Endothelial cell of umbilical vein (primary cell): ENCODE measurements around the gene CR2. TPM values are rescaled to one million over a fixed set of nuclear protein-coding genes. Genes with fewer than 3 reads are reported as not detected.

Experiments
- BruUV-seq: library from RNA; stranded (reverse); fragments of 400-500 nt; replicated peaks from 2 replicates; lab custom pipeline; 2021; lab: Mats Ljungman, UMichigan
- CTCF ChIA-PET: fragments of 300-600, 350-600 bp; sonication (Branson Sonifier 250); formaldehyde crosslinking; loops from one replicate; lab custom pipeline; 2021; ENCODE audit warnings: antibody characterized with exemption, inconsistent platforms; lab: Charles Lee
- POLR2A ChIA-PET: fragments of 300-600, 350-600 bp; sonication (Branson Sonifier 250); formaldehyde crosslinking; loops from one replicate; lab custom pipeline; 2021; ENCODE audit warnings: antibody characterized with exemption, inconsistent platforms; lab: Charles Lee
- DNase-seq: peaks from one replicate; pipeline ENCODE4 v3.0.0-alpha.2; 2011; ENCODE audit warnings: low read depth, low spot score
- FAIRE-seq: peaks from 2 replicates; lab custom pipeline; 2011; peaks lifted over from hg19 to GRCh38; lab: Jason Lieb, UNC
- H2AFZ ChIP-seq: 2 replicates; pipeline ENCODE4 v1.6.0; 2012; ENCODE audit warnings: low read depth, low read length, control low read depth, inconsistent platforms
- H3K27ac ChIP-seq: 2 replicates; pipeline ENCODE4 v1.5.1; 2011; ENCODE audit warnings: low read depth, mild to moderate bottlenecking, control low read depth, low read length, moderate library complexity; ENCODE audit not compliant: insufficient read depth
- H3K27me3 ChIP-seq, 2 experiments: 2 replicates each; pipeline versions ENCODE4 v1.6.0 to v1.6.1; 2011; ENCODE audit warnings: low read length in 2 of 2, mixed read lengths in 1 of 2; ENCODE audit not compliant: control insufficient read depth in 2 of 2, insufficient read depth in 2 of 2
- H3K36me3 ChIP-seq, 2 experiments: 2 replicates in 1 of 2; 3 replicates in 1 of 2; pipeline ENCODE4 v1.5.1; 2011; ENCODE audit warnings: low read length in 2 of 2, mild to moderate bottlenecking in 1 of 2, moderate library complexity in 1 of 2; ENCODE audit not compliant: control insufficient read depth in 2 of 2, insufficient read depth in 2 of 2; ENCODE audit errors: extremely low read depth in 1 of 2
- H3K4me1 ChIP-seq: 3 replicates; pipeline ENCODE4 v1.5.1; 2011; ENCODE audit warnings: mild to moderate bottlenecking, low read length; ENCODE audit not compliant: control insufficient read depth, insufficient read depth; ENCODE audit errors: extremely low read depth
- H3K4me2 ChIP-seq: 2 replicates; pipeline ENCODE4 v1.6.1; 2011; ENCODE audit warnings: low read length, control low read depth, mixed read lengths; ENCODE audit not compliant: insufficient read depth
- H3K4me3 ChIP-seq, 3 experiments: fragments of 200-600 bp in 1 of 3; sonication (generic), shearing (Covaris generic) in 1 of 3; replicated peaks in 1 of 3; 2 replicates each; pipeline ENCODE4 v1.5.1; 2011 to 2016; ENCODE audit warnings: control low read depth in 3 of 3, low read length in 3 of 3, mild to moderate bottlenecking in 2 of 3, inconsistent platforms in 1 of 3, low read depth in 1 of 3, moderate library complexity in 1 of 3; ENCODE audit not compliant: insufficient read depth in 1 of 3
- H3K79me2 ChIP-seq: 2 replicates; pipeline ENCODE4 v1.6.0; 2012; ENCODE audit warnings: low read length, inconsistent platforms; ENCODE audit not compliant: control insufficient read depth, insufficient read depth
- H3K9ac ChIP-seq: replicated peaks from 2 replicates; pipeline ENCODE3; 2011; ENCODE audit warnings: low read length, control low read depth; ENCODE audit not compliant: insufficient read depth; ENCODE audit errors: extremely low read depth
- H3K9me1 ChIP-seq: replicated peaks from 3 replicates; pipeline ENCODE4 v1.6.0; 2011; ENCODE audit warnings: mild to moderate bottlenecking, low read length; ENCODE audit not compliant: control insufficient read depth, insufficient read depth; ENCODE audit errors: extremely low read depth
- H3K9me3 ChIP-seq: replicated peaks from 2 replicates; pipeline ENCODE4 v1.5.1; 2012; ENCODE audit warnings: low read length, inconsistent platforms; ENCODE audit not compliant: control insufficient read depth, insufficient read depth
- H4K20me1 ChIP-seq: replicated peaks from 2 replicates; pipeline ENCODE3; 2011; ENCODE audit warnings: mild to moderate bottlenecking, low read length; ENCODE audit not compliant: control insufficient read depth, insufficient read depth; ENCODE audit errors: extremely low read depth
- CTCF ChIP-seq, 2 donors: IDR thresholded peaks; 1 replicate in 1 of 2; 2 replicates in 1 of 2; pipeline ENCODE4 v1.5.1; 2011; ENCODE audit warnings: low read length in 2 of 2, mild to moderate bottlenecking in 2 of 2, moderate library complexity in 2 of 2, control low read depth in 1 of 2, inconsistent platforms in 1 of 2, low read depth in 1 of 2; ENCODE audit not compliant: insufficient read depth in 1 of 2; ENCODE audit errors: extremely low read depth in 1 of 2
- EZH2 ChIP-seq: IDR thresholded peaks from 2 replicates; pipeline ENCODE4 v1.6.1; 2012; ENCODE audit warnings: borderline replicate concordance, low read depth, mild to moderate bottlenecking, moderate library complexity, low read length, inconsistent platforms; ENCODE audit not compliant: severe bottlenecking
- FOS ChIP-seq: IDR thresholded peaks from 2 replicates; pipeline ENCODE4 v1.6.1; 2011; ENCODE audit warnings: mild to moderate bottlenecking, low read length, moderate library complexity, borderline replicate concordance; ENCODE audit not compliant: insufficient read depth
- GATA2 ChIP-seq: IDR thresholded peaks from 2 replicates; pipeline ENCODE4 v1.7.0; 2011; ENCODE audit warnings: low read depth, mild to moderate bottlenecking, moderate library complexity, mixed read lengths, low read length; ENCODE audit not compliant: insufficient read length, insufficient read depth
- JUN ChIP-seq: IDR thresholded peaks from 2 replicates; pipeline ENCODE4 v1.6.1; 2011; ENCODE audit warnings: borderline replicate concordance, low read depth; ENCODE audit not compliant: insufficient read length, insufficient read depth
- MAX ChIP-seq: IDR thresholded peaks from 2 replicates; pipeline ENCODE4 v1.6.1; 2011; ENCODE audit not compliant: insufficient read depth, insufficient read length
- MYC ChIP-seq: IDR thresholded peaks from one replicate; pipeline ENCODE4 v1.6.1; 2011; ENCODE audit warnings: mild to moderate bottlenecking, low read depth, low read length
- POLR2A ChIP-seq: IDR thresholded peaks from 2 replicates; pipeline ENCODE4 v1.6.1; 2012; ENCODE audit warnings: low read depth, mild to moderate bottlenecking, control low read depth, low read length
- POLR2AphosphoS5 ChIP-seq: IDR thresholded peaks from 2 replicates; pipeline ENCODE4 v1.6.1; 2012; ENCODE audit warnings: low read depth, mild to moderate bottlenecking, control low read depth, low read length, moderate library complexity; ENCODE audit not compliant: insufficient read depth
- dilution Hi-C: fragments of 300-500 bp; cut with MboI; formaldehyde crosslinking; loops from one replicate; pipeline ENCODE4 v1.15.0; 2019; ENCODE audit warnings: low sequenced_read_pairs; ENCODE audit not compliant: extremely low pct_ligation_motif_present
- intact Hi-C: fragments of 100-400 bp; cut with micrococcal nuclease; formaldehyde crosslinking; loops from one replicate; pipeline ENCODE4 v1.10.0; 2022
- polyA plus RNA-seq, 4 experiments: library from polyadenylated mRNA; depleted of rRNA in 3 of 4; stranded (reverse) in 3 of 4; unstranded in 1 of 4; fragments of >200 nt; gene quantifications; 2 replicates each; pipeline versions ENCODE4 v1.2.1 to v1.2.3, GENCODE V29; 2011 to 2012; ENCODE audit warnings: missing spikeins in 1 of 4
- total RNA-seq: library from RNA; stranded (reverse); gene quantifications from 2 replicates; pipeline ENCODE4 v1.2.3, GENCODE V29; 2021

CR2 gene
- total and polyA plus RNA-seq, 2 donors (not counting 3 experiments of a cell fraction or from before 2014, with no cell fraction given), result not detected

GRCh38 chr1:207430602-207431001 lies 23.5 kb upstream of the CR2 start:
- DNase-seq (no peak), FAIRE-seq (no peak)
- Histone ChIP-seq H3K27ac (no peak overlapping the region), H3K9me1 (no peaks in the 10 kb centered on the region), H3K4me2 (no peak overlapping the region), H3K36me3 (no peaks in the 10 kb centered on the region), H4K20me1 (no peaks in the 10 kb centered on the region), H3K4me1 (no peaks in the 10 kb centered on the region), H3K9ac (no peak overlapping the region), H2AFZ (no peak overlapping the region), H3K4me3 (no peak overlapping the region), H3K9me3 (no peaks in the 10 kb centered on the region), H3K79me2 (no peaks in the 10 kb centered on the region), H3K27me3 (peaks cover 0 to 5% of the 10 kb centered on the region in 2 experiments)
- POLR2A ChIA-PET, result no interaction called here
- dilution Hi-C loops, result no loop called here
- CTCF ChIA-PET, result no interaction called here
- TF ChIP-seq MYC (no peak), MAX (no peak), JUN (no peak), POLR2A (no peak), GATA2 (no peak), EZH2 (no peak), FOS (no peak), CTCF (IDR thresholded peaks at IDR 0.05; ENCODE audit: extremely low read depth in 1 of 2, insufficient read depth in 1 of 2, low read depth in 1 of 2, low read length in 2 of 2) (no peak), POLR2AphosphoS5 (no peak)
- no TSS peak for BruUV-seq
- intact Hi-C loops, result no loop called here
